C4-2B (cell line): Measurements from ENCODE around the gene DNAJC27.

ENCODE experiments used
- CTCF ChIP-seq: fragments of 450-650 bp; conservative IDR thresholded peaks from 2 replicates; pipeline ENCODE4 v1.5.1; 2017; ENCODE audit warnings: mild to moderate bottlenecking
- ZFX ChIP-seq: fragments of 450-650 bp; IDR thresholded peaks from 2 replicates; pipeline ENCODE4 v1.6.1; 2017

GRCh38 chr2:24969784-24970183, 2.0 kb downstream of the DNAJC27 start:
- TF ChIP-seq CTCF (no peak), ZFX (no peak)
